Measurements from ENCODE around the gene GFRA1.

GFRA1 gene

GRCh38 chr10:116017405-116017804 lies 255.6 kb downstream of the GFRA1 start:
- Mint-ChIP-seq H3K4me3 (no peak overlapping the region), H3K36me3 (ENCODE audit: low read depth) (no peaks in the 10 kb centered on the region), H3K4me1 (peaks cover 35% of the 10 kb centered on the region), H3K27ac (no peak overlapping the region), H3K27me3 (ENCODE audit: low read depth) (peaks cover 6% of the 10 kb centered on the region), H3K9me3 (peaks cover 8% of the 10 kb centered on the region)
- TF ChIP-seq, protein P1, sequence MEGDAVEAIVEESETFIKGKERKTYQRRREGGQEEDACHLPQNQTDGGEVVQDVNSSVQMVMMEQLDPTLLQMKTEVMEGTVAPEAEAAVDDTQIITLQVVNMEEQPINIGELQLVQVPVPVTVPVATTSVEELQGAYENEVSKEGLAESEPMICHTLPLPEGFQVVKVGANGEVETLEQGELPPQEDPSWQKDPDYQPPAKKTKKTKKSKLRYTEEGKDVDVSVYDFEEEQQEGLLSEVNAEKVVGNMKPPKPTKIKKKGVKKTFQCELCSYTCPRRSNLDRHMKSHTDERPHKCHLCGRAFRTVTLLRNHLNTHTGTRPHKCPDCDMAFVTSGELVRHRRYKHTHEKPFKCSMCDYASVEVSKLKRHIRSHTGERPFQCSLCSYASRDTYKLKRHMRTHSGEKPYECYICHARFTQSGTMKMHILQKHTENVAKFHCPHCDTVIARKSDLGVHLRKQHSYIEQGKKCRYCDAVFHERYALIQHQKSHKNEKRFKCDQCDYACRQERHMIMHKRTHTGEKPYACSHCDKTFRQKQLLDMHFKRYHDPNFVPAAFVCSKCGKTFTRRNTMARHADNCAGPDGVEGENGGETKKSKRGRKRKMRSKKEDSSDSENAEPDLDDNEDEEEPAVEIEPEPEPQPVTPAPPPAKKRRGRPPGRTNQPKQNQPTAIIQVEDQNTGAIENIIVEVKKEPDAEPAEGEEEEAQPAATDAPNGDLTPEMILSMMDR (IDR thresholded peaks at IDR 0.05; ENCODE audit: unreplicated experiment in 3 of 3): no peak

GRCh38 chr10:116015583-116016333 lies 257.2 kb downstream of the GFRA1 start:
- TF ChIP-seq, protein P1 (IDR thresholded peaks at IDR 0.05; ENCODE audit: unreplicated experiment in 3 of 3): no peak
- H3K4me1 Mint-ChIP-seq: peaks cover 35% of the 10 kb centered on the region
- peaks cover 6% of the 10 kb centered on the region for H3K9me3 Mint-ChIP-seq
- H3K27ac Mint-ChIP-seq: peak overlapping the region in 2 of 3 experiments; percentile 20 to 40
- H3K4me3 Mint-ChIP-seq: no peak overlapping the region
- H3K27me3 Mint-ChIP-seq (ENCODE audit: low read depth): peaks cover 3% of the 10 kb centered on the region
- H3K36me3 Mint-ChIP-seq (ENCODE audit: low read depth): no peaks in the 10 kb centered on the region

- H3K27ac Mint-ChIP-seq: no peak overlapping the region
- no peak overlapping the region for H3K4me3 Mint-ChIP-seq
- peaks cover 6% of the 10 kb centered on the region for H3K9me3 Mint-ChIP-seq
- TF ChIP-seq, protein P1 (IDR thresholded peaks at IDR 0.05; ENCODE audit: unreplicated experiment in 3 of 3): no peak
- H3K27me3 Mint-ChIP-seq (ENCODE audit: low read depth): no peaks in the 10 kb centered on the region
- H3K4me1 Mint-ChIP-seq: peaks cover 35% of the 10 kb centered on the region
- H3K36me3 Mint-ChIP-seq (ENCODE audit: low read depth): no peaks in the 10 kb centered on the region
Measured at GRCh38 chr10:116014871-116015582, 258.0 kb downstream of the GFRA1 start.

GRCh38 chr10:116014326-116014725 lies 258.7 kb downstream of the GFRA1 start:
- Mint-ChIP-seq H3K27me3 (ENCODE audit: low read depth) (no peaks in the 10 kb centered on the region), H3K9me3 (peaks cover 6% of the 10 kb centered on the region), H3K36me3 (ENCODE audit: low read depth) (no peaks in the 10 kb centered on the region), H3K27ac (no peak overlapping the region), H3K4me3 (no peak overlapping the region), H3K4me1 (peaks cover 35% of the 10 kb centered on the region)
- TF ChIP-seq, protein P1 (IDR thresholded peaks at IDR 0.05; ENCODE audit: unreplicated experiment in 3 of 3): no peak

GRCh38 chr10:116011929-116012328 lies 261.1 kb downstream of the GFRA1 start:
- H3K27ac Mint-ChIP-seq: no peak overlapping the region
- H3K4me3 Mint-ChIP-seq: no peak overlapping the region
- no peaks in the 10 kb centered on the region for H3K36me3 Mint-ChIP-seq (ENCODE audit: low read depth)
- peaks cover 20% of the 10 kb centered on the region for H3K4me1 Mint-ChIP-seq
- TF ChIP-seq, protein P1 (IDR thresholded peaks at IDR 0.05; ENCODE audit: unreplicated experiment in 3 of 3): no peak
- H3K27me3 Mint-ChIP-seq (ENCODE audit: low read depth): no peaks in the 10 kb centered on the region
- H3K9me3 Mint-ChIP-seq: peaks cover 12% of the 10 kb centered on the region

All from nephron (organoid).